SU-DHL-6 (cell line): Measurements from ENCODE around the gene SLC2A2.

Source experiments
- H2AFZ ChIP-seq: fragments of 200-600 bp; sonication (generic); 2 replicates; pipeline ENCODE4 v1.6.1; 2014; ENCODE audit warnings: low read depth, mild to moderate bottlenecking, moderate library complexity, mixed read lengths, antibody characterized with exemption, low read length; ENCODE audit not compliant: severe bottlenecking
- H3F3A ChIP-seq: fragments of 200-600 bp; shearing (Covaris generic); 2 replicates; pipeline ENCODE4 v1.6.0; 2016; ENCODE audit warnings: antibody characterized with exemption, mild to moderate bottlenecking; ENCODE audit not compliant: insufficient read depth
- H3K27ac ChIP-seq: fragments of 200-600 bp; sonication (generic); 2 replicates; pipeline ENCODE4 v1.5.1; 2016; ENCODE audit warnings: low read depth, mild to moderate bottlenecking, low read length, moderate library complexity, mixed read lengths
- H3K27me3 ChIP-seq: fragments of 200-600 bp; sonication (generic), shearing (Covaris generic); 2 replicates; pipeline ENCODE4 v1.6.0; 2014; ENCODE audit warnings: mild to moderate bottlenecking, low read length
- H3K36me3 ChIP-seq: fragments of 200-600 bp; sonication (generic); 2 replicates; pipeline ENCODE4 v1.6.1; 2014; ENCODE audit warnings: mild to moderate bottlenecking, low read length, mixed read lengths
- H3K4me2 ChIP-seq: fragments of 300-600, 200-600 bp; shearing (Covaris generic), sonication (generic); 2 replicates; pipeline ENCODE4 v1.6.0; 2014; ENCODE audit warnings: low read length, low read depth, mild to moderate bottlenecking; ENCODE audit not compliant: poor library complexity, severe bottlenecking
- H3K4me3 ChIP-seq: fragments of 200-600 bp; sonication (generic); 2 replicates; pipeline ENCODE4 v1.5.1; 2014; ENCODE audit warnings: antibody characterized with exemption, low read length, mild to moderate bottlenecking, mixed read lengths; ENCODE audit not compliant: insufficient read depth, poor library complexity, severe bottlenecking
- H3K79me2 ChIP-seq: fragments of 200-600 bp; sonication (generic); 2 replicates; pipeline ENCODE4 v1.6.1; 2014; ENCODE audit warnings: mild to moderate bottlenecking, low read length, moderate library complexity; ENCODE audit not compliant: insufficient read depth
- H3K9ac ChIP-seq: fragments of 200-600 bp; sonication (generic); 2 replicates; pipeline ENCODE4 v1.7.0; 2014; ENCODE audit warnings: mild to moderate bottlenecking, low read length
- H3K9me2 ChIP-seq: fragments of 200-600 bp; sonication (generic); replicated peaks from 2 replicates; pipeline ENCODE4 v1.6.1; 2014; ENCODE audit warnings: low read length; ENCODE audit not compliant: insufficient read depth
- H3K9me3 ChIP-seq: fragments of 200-600 bp; sonication (generic); 2 replicates; pipeline ENCODE4 v1.6.1; 2014; ENCODE audit warnings: low read length, mixed read lengths; ENCODE audit not compliant: insufficient read depth
- H4K20me1 ChIP-seq: fragments of 200-600 bp; sonication (generic); 2 replicates; pipeline ENCODE4 v1.6.1; 2014; ENCODE audit warnings: low read depth, mild to moderate bottlenecking, antibody characterized with exemption, low read length, moderate library complexity, mixed read lengths
- EZH2phosphoT487 ChIP-seq: fragments of 200-600 bp; sonication (generic), shearing (Covaris generic); conservative IDR thresholded peaks from 2 replicates; pipeline ENCODE4 v1.6.1; 2018; ENCODE audit warnings: mild to moderate bottlenecking, antibody characterized with exemption, low read length, moderate library complexity, mixed read lengths
- TF ChIP-seq, protein P1 (sequence below): fragments of 200-600 bp; sonication (generic); IDR thresholded peaks from one replicate; pipeline ENCODE4 v1.5.1; 2017; ENCODE audit warnings: antibody characterized with exemption, mild to moderate bottlenecking, low read length, moderate library complexity; ENCODE audit not compliant: insufficient read depth, poor library complexity, severe bottlenecking

Gene SLC2A2

DNA sequence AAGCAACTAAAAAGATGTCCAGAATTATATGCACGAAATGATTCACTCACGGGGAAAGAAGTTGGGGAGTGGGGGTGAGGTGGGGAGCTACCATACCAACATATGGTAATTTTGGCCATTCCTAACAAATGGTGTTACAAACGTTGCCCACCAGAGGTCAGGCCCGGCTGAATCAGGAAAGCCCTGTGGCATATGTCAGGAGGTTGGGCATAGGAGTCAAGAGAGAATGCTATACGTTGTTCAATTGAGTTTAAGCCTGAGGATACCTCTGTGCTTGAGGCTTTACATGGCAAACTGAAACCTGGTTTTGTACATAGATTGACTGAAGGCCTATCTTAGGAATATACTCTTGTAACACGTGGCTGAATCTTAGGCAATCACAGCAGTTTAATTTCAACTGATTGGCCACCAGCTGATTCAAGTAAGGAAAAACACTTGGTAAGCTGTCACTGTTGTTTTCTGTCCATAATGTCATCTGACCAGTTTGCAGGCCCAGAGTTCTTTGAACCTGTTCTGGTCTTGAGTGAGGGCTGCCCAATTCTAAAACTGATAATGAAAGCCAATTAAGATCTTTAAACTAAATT, 23.4 kb upstream of the SLC2A2 start:
- no peaks in the 10 kb centered on the region for H3K9me3 ChIP-seq
- no peak overlapping the region for H3K27ac ChIP-seq
- H3F3A ChIP-seq, result no peaks in the 10 kb centered on the region
- H3K27me3 ChIP-seq, result no peaks in the 10 kb centered on the region
- no peak overlapping the region for H3K4me3 ChIP-seq
- no peak overlapping the region for H3K4me2 ChIP-seq
- no peaks in the 10 kb centered on the region for H3K79me2 ChIP-seq
- TF ChIP-seq EZH2phosphoT487, result no peak
- TF ChIP-seq, protein P1, sequence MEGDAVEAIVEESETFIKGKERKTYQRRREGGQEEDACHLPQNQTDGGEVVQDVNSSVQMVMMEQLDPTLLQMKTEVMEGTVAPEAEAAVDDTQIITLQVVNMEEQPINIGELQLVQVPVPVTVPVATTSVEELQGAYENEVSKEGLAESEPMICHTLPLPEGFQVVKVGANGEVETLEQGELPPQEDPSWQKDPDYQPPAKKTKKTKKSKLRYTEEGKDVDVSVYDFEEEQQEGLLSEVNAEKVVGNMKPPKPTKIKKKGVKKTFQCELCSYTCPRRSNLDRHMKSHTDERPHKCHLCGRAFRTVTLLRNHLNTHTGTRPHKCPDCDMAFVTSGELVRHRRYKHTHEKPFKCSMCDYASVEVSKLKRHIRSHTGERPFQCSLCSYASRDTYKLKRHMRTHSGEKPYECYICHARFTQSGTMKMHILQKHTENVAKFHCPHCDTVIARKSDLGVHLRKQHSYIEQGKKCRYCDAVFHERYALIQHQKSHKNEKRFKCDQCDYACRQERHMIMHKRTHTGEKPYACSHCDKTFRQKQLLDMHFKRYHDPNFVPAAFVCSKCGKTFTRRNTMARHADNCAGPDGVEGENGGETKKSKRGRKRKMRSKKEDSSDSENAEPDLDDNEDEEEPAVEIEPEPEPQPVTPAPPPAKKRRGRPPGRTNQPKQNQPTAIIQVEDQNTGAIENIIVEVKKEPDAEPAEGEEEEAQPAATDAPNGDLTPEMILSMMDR, result peak; percentile 24
- no peak overlapping the region for H2AFZ ChIP-seq
- no peaks in the 10 kb centered on the region for H4K20me1 ChIP-seq
- no peaks in the 10 kb centered on the region for H3K9me2 ChIP-seq
- H3K36me3 ChIP-seq, result no peaks in the 10 kb centered on the region
- no peak overlapping the region for H3K9ac ChIP-seq

DNA sequence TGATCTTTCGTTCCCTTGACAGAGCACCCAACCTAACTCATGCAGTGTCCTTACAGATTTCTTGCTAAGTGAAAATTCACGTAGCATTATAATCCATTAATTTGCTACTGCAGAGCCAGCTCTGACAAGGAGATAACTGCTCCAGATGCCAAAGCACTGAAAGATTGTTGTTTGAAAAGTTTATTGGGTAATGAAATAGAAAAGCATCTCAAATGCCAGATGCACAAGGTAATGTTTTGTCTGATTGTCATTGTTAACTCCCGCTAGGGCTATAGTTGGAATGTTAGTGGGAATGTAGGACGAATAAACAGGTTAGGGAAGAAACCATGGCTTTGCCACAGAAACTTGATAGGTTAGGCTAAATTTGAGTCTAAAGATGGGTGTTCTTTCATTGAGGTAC, 20.2 kb upstream of the SLC2A2 start:
- no peaks in the 10 kb centered on the region for H3F3A ChIP-seq
- no peaks in the 10 kb centered on the region for H3K9me2 ChIP-seq
- no peak overlapping the region for H3K4me3 ChIP-seq
- TF ChIP-seq, protein P1, result no peak
- no peak for TF ChIP-seq EZH2phosphoT487
- no peaks in the 10 kb centered on the region for H3K9me3 ChIP-seq
- H4K20me1 ChIP-seq, result no peaks in the 10 kb centered on the region
- H3K9ac ChIP-seq, result no peak overlapping the region
- H3K27ac ChIP-seq, result no peak overlapping the region
- no peaks in the 10 kb centered on the region for H3K79me2 ChIP-seq
- H2AFZ ChIP-seq, result no peak overlapping the region
- H3K27me3 ChIP-seq, result no peaks in the 10 kb centered on the region
- H3K4me2 ChIP-seq, result no peak overlapping the region
- no peaks in the 10 kb centered on the region for H3K36me3 ChIP-seq

DNA sequence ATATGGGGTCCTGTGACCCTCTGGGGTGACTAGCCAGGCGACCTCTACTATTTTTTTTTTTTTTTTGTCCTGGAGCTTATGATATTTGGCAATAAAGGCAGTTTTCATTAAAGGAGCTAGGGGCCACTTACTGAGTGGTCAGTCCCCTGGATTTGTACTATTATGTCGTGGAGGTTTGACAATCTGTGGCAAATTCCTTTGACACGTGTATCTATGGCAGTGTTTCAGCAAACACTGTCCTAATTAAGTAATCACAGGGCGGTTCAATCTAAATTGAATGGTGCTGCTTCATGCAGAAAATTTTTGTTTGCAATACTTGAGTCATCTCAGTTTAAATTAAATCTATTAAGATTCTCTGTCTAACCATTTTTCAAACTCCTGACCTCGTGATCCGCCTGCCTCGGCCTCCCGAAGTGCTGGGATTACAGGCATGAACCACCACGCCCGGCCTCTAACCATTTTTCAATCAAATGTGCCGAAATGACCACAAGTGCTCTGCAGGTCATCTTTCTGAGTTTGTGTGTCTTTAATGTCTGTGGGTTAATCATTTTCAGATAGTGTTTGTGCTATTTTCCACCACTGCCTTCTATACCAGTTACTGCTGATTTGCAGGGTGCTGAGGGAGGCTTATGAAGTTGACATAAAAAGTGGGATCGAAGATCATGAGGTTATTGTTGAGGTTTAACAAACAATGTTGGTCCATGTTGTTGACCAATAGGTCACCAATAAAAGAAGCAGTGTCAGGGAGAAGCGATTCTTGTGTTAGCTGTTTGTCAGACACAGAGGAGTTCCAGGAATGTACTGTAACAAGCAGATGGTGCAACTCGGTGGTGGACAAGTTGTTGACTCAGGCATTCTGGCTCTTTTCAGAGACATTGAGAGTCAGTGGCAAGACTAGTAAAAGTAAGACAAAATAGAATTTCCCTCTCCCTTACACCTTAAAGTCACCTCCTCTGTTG, 18.6 kb upstream of the SLC2A2 start:
- no peak overlapping the region for H3K9ac ChIP-seq

More for the DNA sequence above, 18.6 kb upstream of the SLC2A2 start:
- no peaks in the 10 kb centered on the region for H3K9me3 ChIP-seq
- H3K4me3 ChIP-seq, result no peak overlapping the region
- H4K20me1 ChIP-seq, result no peaks in the 10 kb centered on the region
- no peak overlapping the region for H3K4me2 ChIP-seq
- H3K79me2 ChIP-seq, result no peaks in the 10 kb centered on the region
- no peaks in the 10 kb centered on the region for H3K9me2 ChIP-seq
- H3K27me3 ChIP-seq, result no peaks in the 10 kb centered on the region
- no peaks in the 10 kb centered on the region for H3F3A ChIP-seq
- H3K27ac ChIP-seq, result no peak overlapping the region
- no peaks in the 10 kb centered on the region for H3K36me3 ChIP-seq
- TF ChIP-seq, protein P1, result no peak
- TF ChIP-seq EZH2phosphoT487, result no peak
- no peak overlapping the region for H2AFZ ChIP-seq
